Measurements from ENCODE around the gene PHGDH.

Gene PHGDH

GRCh38 chr1:119732465-119733168, 20.9 kb downstream of the PHGDH start:
- DNase-seq (ENCODE audit: low read depth), result no peak

- no peak for DNase-seq (ENCODE audit: low read depth)
Observed at GRCh38 chr1:119733754-119734153, 22.0 kb downstream of the PHGDH start.

- no peak for DNase-seq (ENCODE audit: low read depth)
Observed at GRCh38 chr1:119735217-119735616, 23.5 kb downstream of the PHGDH start.

- DNase-seq (ENCODE audit: low read depth), result no peak
Observed at GRCh38 chr1:119736649-119737039, 24.9 kb downstream of the PHGDH start.

GRCh38 chr1:119737040-119737682, 25.4 kb downstream of the PHGDH start:
- DNase-seq (ENCODE audit: low read depth), result no peak

- DNase-seq (ENCODE audit: low read depth), result no peak
Observed at GRCh38 chr1:119738100-119738720, 26.5 kb downstream of the PHGDH start.

GRCh38 chr1:119739150-119739549, 27.4 kb downstream of the PHGDH start:
- no peak for DNase-seq (ENCODE audit: low read depth)

- no peak for DNase-seq (ENCODE audit: low read depth)
Observed at GRCh38 chr1:119740261-119740660, 28.5 kb downstream of the PHGDH start.

- no peak for DNase-seq (ENCODE audit: low read depth)
Observed at GRCh38 chr1:119740896-119741780, 29.4 kb downstream of the PHGDH start.

- DNase-seq (ENCODE audit: low read depth), result no peak
Observed at GRCh38 chr1:119742202-119742601, 30.5 kb downstream of the PHGDH start.

- DNase-seq (ENCODE audit: low read depth), result no peak
Observed at GRCh38 chr1:119742677-119743076, 30.9 kb downstream of the PHGDH start.

- peak; percentile 35 for DNase-seq (ENCODE audit: low read depth)
Observed at GRCh38 chr1:119743308-119743707, 31.6 kb downstream of the PHGDH start.

- DNase-seq (ENCODE audit: low read depth), result peak; percentile 60
Observed at GRCh38 chr1:119743776-119744597, 32.3 kb downstream of the PHGDH start.

- DNase-seq (ENCODE audit: low read depth), result no peak
Observed at GRCh38 chr1:119744598-119744942, 32.8 kb downstream of the PHGDH start.

- DNase-seq (ENCODE audit: low read depth), result no peak
Observed at GRCh38 chr1:119745034-119745433, 33.3 kb downstream of the PHGDH start.

GRCh38 chr1:119747451-119747850, 35.7 kb downstream of the PHGDH start:
- no peak for DNase-seq (ENCODE audit: low read depth)

GRCh38 chr1:119748040-119748439, 36.3 kb downstream of the PHGDH start:
- DNase-seq (ENCODE audit: low read depth), result no peak

- DNase-seq (ENCODE audit: low read depth), result no peak
Observed at GRCh38 chr1:119752592-119752991, 40.9 kb downstream of the PHGDH start.

GRCh38 chr1:119758584-119758983, 46.9 kb downstream of the PHGDH start:
- no peak for DNase-seq (ENCODE audit: low read depth)

- no peak for DNase-seq (ENCODE audit: low read depth)
Observed at GRCh38 chr1:119762409-119762808, 50.7 kb downstream of the PHGDH start.

- no peak for DNase-seq (ENCODE audit: low read depth)
Observed at GRCh38 chr1:119762953-119763352, 51.2 kb downstream of the PHGDH start.

- no peak for DNase-seq (ENCODE audit: low read depth)
Observed at GRCh38 chr1:119764220-119764619, 52.5 kb downstream of the PHGDH start.
